Measurements from ENCODE around the gene WNT1.

Gene WNT1

GRCh38 chr12:49028666-49029275, 50.6 kb downstream of the WNT1 start:
- no peak for DNase-seq (ENCODE audit: low read depth in 3 of 3)

- DNase-seq (ENCODE audit: low read depth in 3 of 3) = no peak
Measured at GRCh38 chr12:49030119-49030518, 52.0 kb downstream of the WNT1 start.

- DNase-seq (ENCODE audit: low read depth in 3 of 3) = no peak
Measured at GRCh38 chr12:49030714-49031572, 52.8 kb downstream of the WNT1 start.

- no peak for DNase-seq (ENCODE audit: low read depth in 3 of 3)
Measured at GRCh38 chr12:49031573-49032161, 53.5 kb downstream of the WNT1 start.

Data from stimulated activated CD4-positive, alpha-beta T cell treated with anti-CD3 and anti-CD28 coated beads, TNF-alpha, amount 100 ng/mL, for 24 hours (primary cell).